PC-3 (cell line): ENCODE data around the gene RTL10. TPM values are rescaled to one million over a fixed set of nuclear protein-coding genes. Genes with fewer than 3 reads are reported as not detected.
"Not testable (repeated sequence)": the region's sequence is repeated elsewhere in the genome, so short reads cannot be mapped to it uniquely, and the experiment has no call there.

Source experiments
- ATAC-seq: fragments of 200-7000 bp; cut with Tn5 transposase; 2 replicates; pipeline ENCODE4 v1.9.1; 2020; ENCODE audit warnings: mild to moderate bottlenecking, moderate library complexity
- BruUV-seq: library from RNA; stranded (reverse); fragments of 400-500 nt; replicated peaks from 2 replicates; lab custom pipeline; 2021; lab: Mats Ljungman, UMichigan
- CTCF ChIA-PET: fragments of 300-600 bp; sonication (Branson Sonifier 250); formaldehyde crosslinking; loops from one replicate; lab custom pipeline; 2022; ENCODE audit warnings: antibody characterized with exemption; lab: Charles Lee
- POLR2A ChIA-PET: fragments of 300-600 bp; sonication (Branson Sonifier 250); formaldehyde crosslinking; loops from one replicate; lab custom pipeline; 2022; ENCODE audit warnings: antibody characterized with exemption; ENCODE audit not compliant: unreplicated experiment; lab: Charles Lee
- DNase-seq: peaks from one replicate; pipeline ENCODE4 v3.0.0-alpha.2; 2015
- H2AFZ ChIP-seq: fragments of 300-600 bp; sonication (generic); 2 replicates; pipeline ENCODE4 v1.6.0; 2016; ENCODE audit warnings: antibody characterized with exemption, low read length
- H3F3A ChIP-seq: fragments of 300-600 bp; sonication (generic); one replicate; pipeline ENCODE4 v1.6.0; 2017; ENCODE audit warnings: antibody characterized with exemption, low read length, control low read depth, mild to moderate bottlenecking; ENCODE audit not compliant: unreplicated experiment
- H3K27ac ChIP-seq: fragments of 300-600 bp; sonication (generic); 2 replicates; pipeline ENCODE4 v1.5.1; 2016; ENCODE audit warnings: mild to moderate bottlenecking, low read length
- H3K27me3 ChIP-seq: fragments of 300-600 bp; sonication (generic); 2 replicates; pipeline ENCODE4 v1.6.1; 2016; ENCODE audit warnings: low read length, mixed read lengths
- H3K36me3 ChIP-seq: fragments of 300-600 bp; sonication (generic); 2 replicates; pipeline ENCODE4 v1.6.1; 2016; ENCODE audit warnings: low read depth, mixed run types, low read length, mixed read lengths
- H3K4me1 ChIP-seq: fragments of 300-600 bp; sonication (generic); 2 replicates; pipeline ENCODE4 v1.5.1; 2016; ENCODE audit warnings: low read length; ENCODE audit not compliant: insufficient read depth
- H3K4me2 ChIP-seq: fragments of 300-600 bp; sonication (generic); 2 replicates; pipeline ENCODE4 v1.6.0; 2016; ENCODE audit warnings: low read length
- H3K4me3 ChIP-seq: fragments of 300-600 bp; sonication (generic); 2 replicates; pipeline ENCODE4 v1.5.1; 2016; ENCODE audit warnings: mild to moderate bottlenecking, low read length, mixed read lengths
- H3K79me2 ChIP-seq: fragments of 300-600 bp; sonication (generic); 2 replicates; pipeline ENCODE4 v1.6.1; 2017; ENCODE audit warnings: low read length, mixed read lengths
- H3K9ac ChIP-seq: fragments of 300-600 bp; sonication (generic); 2 replicates; pipeline ENCODE4 v1.6.0; 2016; ENCODE audit warnings: mild to moderate bottlenecking, low read length
- H3K9me2 ChIP-seq: fragments of 300-600 bp; sonication (generic); replicated peaks from 2 replicates; pipeline ENCODE4 v1.6.1; 2016; ENCODE audit warnings: mixed run types, low read length, mixed read lengths
- H3K9me3 ChIP-seq: fragments of 300-600 bp; sonication (generic); 2 replicates; pipeline ENCODE4 v1.6.1; 2016; ENCODE audit warnings: low read length, mixed read lengths
- H4K20me1 ChIP-seq: fragments of 300-600 bp; sonication (generic); 2 replicates; pipeline ENCODE4 v1.6.1; 2016; ENCODE audit warnings: low read length, mixed read lengths
- CTCF ChIP-seq: fragments of 300-600 bp; sonication (generic); conservative IDR thresholded peaks from 2 replicates; pipeline ENCODE4 v1.5.1; 2017; ENCODE audit warnings: antibody characterized with exemption, low read depth, mild to moderate bottlenecking, low read length
- EZH2 ChIP-seq: fragments of 300-600 bp; sonication (generic); IDR thresholded peaks from one replicate; pipeline ENCODE4 v1.6.1; 2017; ENCODE audit warnings: antibody characterized with exemption, mild to moderate bottlenecking, low read length; ENCODE audit not compliant: unreplicated experiment
- EZH2phosphoT487 ChIP-seq: fragments of 300-600 bp; sonication (generic); IDR thresholded peaks from 2 replicates; pipeline ENCODE4 v1.6.1; 2018; ENCODE audit warnings: mild to moderate bottlenecking, antibody characterized with exemption, low read length, borderline replicate concordance
- intact Hi-C: fragments of 100-400 bp; cut with micrococcal nuclease; formaldehyde crosslinking; loops from 2 replicates; pipeline ENCODE4 v1.9.0; 2023
- total RNA-seq: library from RNA; depleted of rRNA; stranded (reverse); fragments of >200 nt; gene quantifications from 2 replicates; pipeline ENCODE4 v1.2.3, GENCODE V29; 2014

RTL10 gene
- total RNA-seq, 1 experiment from 2014 or later, result 7.8 TPM

- ChIA-PET CTCF (no interaction called here), POLR2A (no interaction called here)
- Histone ChIP-seq H3F3A (no peaks in the 10 kb centered on the region), H3K27ac (no peak overlapping the region), H3K36me3 (no peaks in the 10 kb centered on the region), H3K27me3 (no peaks in the 10 kb centered on the region), H4K20me1 (no peaks in the 10 kb centered on the region), H3K4me2 (no peak overlapping the region), H3K4me1 (peaks cover 25% of the 10 kb centered on the region), H3K79me2 (peaks cover 6% of the 10 kb centered on the region), H3K9me2 (no peaks in the 10 kb centered on the region), H3K9me3 (no peaks in the 10 kb centered on the region), H2AFZ (no peak overlapping the region), H3K4me3 (no peak overlapping the region), H3K9ac (no peak overlapping the region)
- BruUV-seq, result no TSS peak
- DNase-seq (no peak), ATAC-seq (no peak)
- TF ChIP-seq CTCF (no peak), EZH2phosphoT487 (no peak), EZH2 (no peak)
- intact Hi-C loops, result no loop called here
Measured at GRCh38 chr22:19884954-19885751, 30.5 kb upstream of the RTL10 start.

GRCh38 chr22:19884161-19884953 lies 29.7 kb upstream of the RTL10 start:
- Histone ChIP-seq H4K20me1 (no peaks in the 10 kb centered on the region), H3K79me2 (peaks cover 13% of the 10 kb centered on the region), H3F3A (no peaks in the 10 kb centered on the region), H3K4me2 (no peak overlapping the region), H3K9me3 (no peaks in the 10 kb centered on the region), H3K4me1 (peaks cover 32% of the 10 kb centered on the region), H3K27me3 (no peaks in the 10 kb centered on the region), H3K9me2 (no peaks in the 10 kb centered on the region), H3K4me3 (no peak overlapping the region), H3K27ac (no peak overlapping the region), H3K9ac (no peak overlapping the region), H2AFZ (no peak overlapping the region), H3K36me3 (no peaks in the 10 kb centered on the region)
- no TSS peak for BruUV-seq
- intact Hi-C loops, result no loop called here
- POLR2A ChIA-PET, result no interaction called here
- ATAC-seq, result no peak
- DNase-seq, result no peak
- TF ChIP-seq EZH2, result no peak
- TF ChIP-seq EZH2phosphoT487, result no peak
- no peak for TF ChIP-seq CTCF
- CTCF ChIA-PET, result interaction anchor here (0.6 kb wide), 1 partner anchor 133 kb away, joined by 4 read pairs; no protein-coding TSS in a partner anchor

GRCh38 chr22:19883446-19883845 lies 28.8 kb upstream of the RTL10 start:
- H3F3A ChIP-seq, H3K9ac ChIP-seq, H3K27me3 ChIP-seq, DNase-seq, H4K20me1 ChIP-seq, H3K27ac ChIP-seq, H3K36me3 ChIP-seq, intact Hi-C loops, H3K4me2 ChIP-seq, H3K9me3 ChIP-seq, ATAC-seq, BruUV-seq, H3K9me2 ChIP-seq, H2AFZ ChIP-seq, POLR2A ChIA-PET, H3K4me3 ChIP-seq: not testable (repeated sequence)
- Histone ChIP-seq H3K79me2 (peaks cover 13% of the 10 kb centered on the region), H3K4me1 (peaks cover 40% of the 10 kb centered on the region)
- CTCF ChIA-PET, result interaction anchor here (0.6 kb wide), 1 partner anchor 132 kb away, joined by 4 read pairs; no protein-coding TSS in a partner anchor
